A673 (cell line): Measurements from ENCODE around the gene MED31. TPM values are rescaled to one million over a fixed set of nuclear protein-coding genes. Genes with fewer than 3 reads are reported as not detected.

Experiments
- BruUV-seq: library from RNA; stranded (reverse); fragments of 400-500 nt; replicated peaks from 2 replicates; lab custom pipeline; 2021; lab: Mats Ljungman, UMichigan
- CTCF ChIA-PET: fragments of 300-600 bp; sonication (Branson Sonifier 250); formaldehyde crosslinking; loops from one replicate; lab custom pipeline; 2022; ENCODE audit warnings: antibody characterized with exemption; lab: Charles Lee
- POLR2A ChIA-PET: fragments of 300-600 bp; sonication (Branson Sonifier 250); formaldehyde crosslinking; loops from one replicate; lab custom pipeline; 2022; ENCODE audit warnings: antibody characterized with exemption; ENCODE audit not compliant: low non-redundant PET; lab: Charles Lee
- DNase-seq: peaks from one replicate; pipeline ENCODE4 v3.0.0-alpha.2; 2015; ENCODE audit warnings: low spot score
- H3K27ac ChIP-seq: fragments of 200-600 bp; sonication (generic); 2 replicates; pipeline ENCODE4 v1.5.1; 2016; ENCODE audit warnings: mixed run types, low read depth, mild to moderate bottlenecking, mixed read lengths, antibody characterized with exemption, low read length; ENCODE audit not compliant: poor library complexity, severe bottlenecking
- H3K27me3 ChIP-seq: fragments of 200-600 bp; sonication (generic); replicated peaks from 2 replicates; pipeline ENCODE4 v1.6.1; 2017; ENCODE audit warnings: mixed run types, low read depth, mild to moderate bottlenecking, mixed read lengths, antibody characterized with exemption, low read length; ENCODE audit not compliant: insufficient read depth, poor library complexity
- H3K36me3 ChIP-seq: fragments of 200-600 bp; sonication (generic); 2 replicates; pipeline ENCODE4 v1.6.1; 2016; ENCODE audit warnings: mixed run types, mild to moderate bottlenecking, mixed read lengths, antibody characterized with exemption, low read length; ENCODE audit not compliant: insufficient read depth, poor library complexity, severe bottlenecking
- H3K4me1 ChIP-seq: fragments of 200-600 bp; sonication (generic); 2 replicates; pipeline ENCODE4 v1.6.1; 2017; ENCODE audit warnings: mixed run types, mild to moderate bottlenecking, mixed read lengths, antibody characterized with exemption, low read length; ENCODE audit not compliant: insufficient read depth, poor library complexity, severe bottlenecking
- H3K4me3 ChIP-seq: fragments of 200-600 bp; sonication (generic); 2 replicates; pipeline ENCODE4 v1.5.1; 2016; ENCODE audit warnings: low read depth, mixed run types, mild to moderate bottlenecking, mixed read lengths, low read length; ENCODE audit not compliant: poor library complexity, severe bottlenecking
- H3K9me3 ChIP-seq: fragments of 200-600 bp; sonication (generic); 2 replicates; pipeline ENCODE4 v1.6.1; 2016; ENCODE audit warnings: mixed run types, low read depth, mild to moderate bottlenecking, mixed read lengths, antibody characterized with exemption, low read length; ENCODE audit not compliant: poor library complexity, severe bottlenecking
- CTCF ChIP-seq: fragments of 300-800, 200-600 bp; sonication (generic); conservative IDR thresholded peaks from 2 replicates; pipeline ENCODE4 v1.5.1; 2017; ENCODE audit warnings: low read depth, mild to moderate bottlenecking, antibody characterized with exemption, low read length, moderate library complexity, mixed read lengths
- EZH2 ChIP-seq: fragments of 200-600 bp; sonication (generic); IDR thresholded peaks from 2 replicates; pipeline ENCODE4 v1.6.1; 2017; ENCODE audit warnings: borderline replicate concordance, low read depth, mild to moderate bottlenecking, mixed read lengths, antibody characterized with exemption, low read length; ENCODE audit not compliant: poor library complexity, severe bottlenecking
- intact Hi-C: fragments of 100-400 bp; cut with micrococcal nuclease; formaldehyde crosslinking; loops from one replicate; pipeline ENCODE4 v1.10.0; 2022; ENCODE audit not compliant: unreplicated experiment
- total RNA-seq: library from RNA; stranded (reverse); gene quantifications from 2 replicates; pipeline ENCODE4 v1.2.3, GENCODE V29; 2021

MED31 gene
- total RNA-seq, 1 experiment from 2014 or later = 27.9 TPM

GRCh38 chr17:6677158-6677831 is 25.9 kb upstream of the MED31 start:
- no peak for TF ChIP-seq EZH2
- no peak for TF ChIP-seq CTCF
- H3K9me3 ChIP-seq = no peaks in the 10 kb centered on the region
- H3K4me1 ChIP-seq = no peaks in the 10 kb centered on the region
- POLR2A ChIA-PET = no interaction called here
- H3K27ac ChIP-seq = no peak overlapping the region
- DNase-seq = no peak
- intact Hi-C loops = no loop called here
- H3K4me3 ChIP-seq = no peak overlapping the region
- peaks cover 16% of the 10 kb centered on the region for H3K27me3 ChIP-seq
- H3K36me3 ChIP-seq = no peaks in the 10 kb centered on the region
- CTCF ChIA-PET = no interaction called here
- no TSS peak for BruUV-seq

- no TSS peak for BruUV-seq
These were observed 25.4 kb upstream of the MED31 start for GRCh38 chr17:6676802-6677157.

GRCh38 chr17:6675201-6675825 is 23.9 kb upstream of the MED31 start:
- Histone ChIP-seq H3K36me3 (no peaks in the 10 kb centered on the region), H3K4me1 (no peaks in the 10 kb centered on the region), H3K9me3 (no peaks in the 10 kb centered on the region), H3K4me3 (no peak overlapping the region), H3K27me3 (peaks cover 12% of the 10 kb centered on the region), H3K27ac (no peak overlapping the region)
- ChIA-PET CTCF (no interaction called here), POLR2A (no interaction called here)
- DNase-seq = no peak
- intact Hi-C loops = no loop called here
- BruUV-seq = no TSS peak
- TF ChIP-seq EZH2 = no peak
- TF ChIP-seq CTCF = no peak

More at GRCh38 chr17:6676802-6677157, 25.4 kb upstream of the MED31 start:
- Histone ChIP-seq H3K4me1 (no peaks in the 10 kb centered on the region), H3K36me3 (no peaks in the 10 kb centered on the region), H3K9me3 (no peaks in the 10 kb centered on the region), H3K27me3 (peaks cover 16% of the 10 kb centered on the region), H3K4me3 (no peak overlapping the region), H3K27ac (no peak overlapping the region)
- intact Hi-C loops = no loop called here
- DNase-seq = no peak
- CTCF ChIA-PET = no interaction called here
- POLR2A ChIA-PET = no interaction called here
- TF ChIP-seq EZH2 = no peak
